NCI-H128 (cell line): ENCODE measurements around the gene UBE2QL1.

Experiments used
- DNase-seq: peaks from one replicate; lab custom pipeline; 2025; ENCODE audit not compliant: unreplicated experiment; lab: John Stamatoyannopoulos, UW

Gene UBE2QL1

GRCh38 chr5:6522923-6523322 lies 74.3 kb downstream of the UBE2QL1 start:
- no peak for DNase-seq

GRCh38 chr5:6525422-6525821 lies 76.8 kb downstream of the UBE2QL1 start:
- no peak for DNase-seq

- DNase-seq: no peak
Observed at GRCh38 chr5:6525910-6526309, 77.3 kb downstream of the UBE2QL1 start.

- no peak for DNase-seq
Observed at GRCh38 chr5:6527749-6528455, 79.2 kb downstream of the UBE2QL1 start.

- DNase-seq: no peak
Observed at GRCh38 chr5:6535594-6535993, 86.9 kb downstream of the UBE2QL1 start.

GRCh38 chr5:6539060-6539459 lies 90.4 kb downstream of the UBE2QL1 start:
- no peak for DNase-seq

GRCh38 chr5:6540111-6540827 lies 91.6 kb downstream of the UBE2QL1 start:
- no peak for DNase-seq

GRCh38 chr5:6541256-6542013 lies 92.8 kb downstream of the UBE2QL1 start:
- no peak for DNase-seq

- no peak for DNase-seq
Observed at GRCh38 chr5:6542421-6543345, 94.0 kb downstream of the UBE2QL1 start.

GRCh38 chr5:6543346-6543730 lies 94.7 kb downstream of the UBE2QL1 start:
- DNase-seq: no peak

- DNase-seq: no peak
Observed at GRCh38 chr5:6543830-6544560, 95.3 kb downstream of the UBE2QL1 start.
